GM20000 (cell line): Measurements from ENCODE around the gene ZSCAN23.

ENCODE experiments used
- DNase-seq: peaks from one replicate; pipeline ENCODE4 v3.0.0; 2012; ENCODE audit warnings: low spot score
- CTCF ChIP-seq: IDR thresholded peaks from 2 replicates; pipeline ENCODE4 v1.5.1; 2012; ENCODE audit warnings: mild to moderate bottlenecking, control low read depth; ENCODE audit errors: extremely low read depth, missing control alignments

Gene ZSCAN23

GRCh38 chr6:28443112-28443773, at the start of gene ZSCAN23:
Gene ZSCAN23 (minus strand): TSS chr6:28443491. CDS start chr6:28436266, 7,225 bp downstream.
- no peak for TF ChIP-seq CTCF
- peak; percentile 63 for DNase-seq

- no peak for DNase-seq
Measured at GRCh38 chr6:28491984-28492317, 48.7 kb upstream of the ZSCAN23 start.

GRCh38 chr6:28490205-28490890, 47.1 kb upstream of the ZSCAN23 start:
- no peak for TF ChIP-seq CTCF
- DNase-seq, result no peak

More at GRCh38 chr6:28491984-28492317, 48.7 kb upstream of the ZSCAN23 start:
- no peak for TF ChIP-seq CTCF

GRCh38 chr6:28489366-28490204, 46.3 kb upstream of the ZSCAN23 start:
- peak; percentile 75 for DNase-seq
- no peak for TF ChIP-seq CTCF

GRCh38 chr6:28488916-28489365, 45.6 kb upstream of the ZSCAN23 start:
- DNase-seq, result no peak
- no peak for TF ChIP-seq CTCF

- TF ChIP-seq CTCF, result no peak
- no peak for DNase-seq
Measured at GRCh38 chr6:28486988-28487742, 43.9 kb upstream of the ZSCAN23 start.

- no peak for TF ChIP-seq CTCF
- DNase-seq, result no peak
Measured at GRCh38 chr6:28486533-28486932, 43.2 kb upstream of the ZSCAN23 start.
